Left ventricle myocardium inferior (tissue), 1 donor: ENCODE data around the gene MGAT5B. TPM values are rescaled to one million over a fixed set of nuclear protein-coding genes. Genes with fewer than 3 reads are reported as not detected.
"Not testable (repeated sequence)": the region's sequence is repeated elsewhere in the genome, so short reads cannot be mapped to it uniquely, and the experiment has no call there.

Source experiments
- DNase-seq: peaks from one replicate; pipeline ENCODE4 v3.0.0-alpha.2; 2020
- H3K27ac ChIP-seq: fragments of 200-600 bp; replicated peaks from 2 replicates; pipeline ENCODE4 v1.8.0; 2021
- H3K27me3 ChIP-seq: fragments of 200-600 bp; 2 replicates; pipeline ENCODE4 v1.8.0; 2021; ENCODE audit warnings: low read depth
- H3K36me3 ChIP-seq: fragments of 200-600 bp; 2 replicates; pipeline ENCODE4 v1.8.0; 2021
- H3K4me1 ChIP-seq: fragments of 200-600 bp; 2 replicates; pipeline ENCODE4 v1.8.0; 2021
- H3K4me3 ChIP-seq: fragments of 200-600 bp; 2 replicates; pipeline ENCODE4 v1.8.0; 2021; ENCODE audit warnings: mild to moderate bottlenecking, moderate library complexity
- H3K9me3 ChIP-seq: fragments of 200-600 bp; replicated peaks from 2 replicates; pipeline ENCODE4 v1.8.0; 2021
- intact Hi-C: fragments of 100-400 bp; cut with micrococcal nuclease; formaldehyde crosslinking; loops from one replicate; pipeline ENCODE4 v1.11.0; 2022
- total RNA-seq: library from RNA; stranded (reverse); fragmentation: NEBNext Ultra II Directional; extraction: Animal tissue kit (Norgen Biotek cat#: 25700); gene quantifications from one replicate; pipeline ENCODE4 v1.2.1, GENCODE V29; 2021
- TF ChIP-seq, protein P1 (sequence below): fragments of 200-600 bp; IDR thresholded peaks from 2 replicates; pipeline ENCODE4 v1.8.0; 2021; ENCODE audit warnings: antibody characterized with exemption, mild to moderate bottlenecking, borderline replicate concordance
- donor health status: DM: no; HTN: yes; CAD: no; lungs with severe emphysema.

The MGAT5B gene
- total RNA-seq, 1 donor from 2014 or later: 0.08 TPM

DNA sequence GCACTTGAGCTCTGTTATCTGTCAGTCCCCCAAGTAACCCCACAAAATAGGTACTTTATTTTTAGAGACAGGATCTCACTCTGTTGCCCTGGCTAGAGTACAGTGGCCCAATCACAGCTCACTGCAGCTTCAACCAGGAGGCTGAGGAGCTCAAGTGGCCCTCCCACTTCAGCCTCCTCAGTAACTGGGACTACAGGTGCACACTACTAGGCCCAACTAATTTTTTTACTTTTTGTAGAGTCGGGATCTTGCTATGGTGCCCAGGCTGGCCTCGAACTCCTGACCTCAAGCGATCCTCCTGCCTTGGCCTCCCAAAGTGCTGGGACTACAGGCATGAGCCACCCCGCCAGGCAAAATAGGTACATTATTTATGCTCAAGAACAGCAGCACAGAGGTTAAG is 99.6 kb downstream of the MGAT5B start:
- no peak overlapping the region for H3K4me3 ChIP-seq
- H3K27ac ChIP-seq: no peak overlapping the region
- intact Hi-C loops: no loop called here
- no peaks in the 10 kb centered on the region for H3K9me3 ChIP-seq
- TF ChIP-seq, protein P1, sequence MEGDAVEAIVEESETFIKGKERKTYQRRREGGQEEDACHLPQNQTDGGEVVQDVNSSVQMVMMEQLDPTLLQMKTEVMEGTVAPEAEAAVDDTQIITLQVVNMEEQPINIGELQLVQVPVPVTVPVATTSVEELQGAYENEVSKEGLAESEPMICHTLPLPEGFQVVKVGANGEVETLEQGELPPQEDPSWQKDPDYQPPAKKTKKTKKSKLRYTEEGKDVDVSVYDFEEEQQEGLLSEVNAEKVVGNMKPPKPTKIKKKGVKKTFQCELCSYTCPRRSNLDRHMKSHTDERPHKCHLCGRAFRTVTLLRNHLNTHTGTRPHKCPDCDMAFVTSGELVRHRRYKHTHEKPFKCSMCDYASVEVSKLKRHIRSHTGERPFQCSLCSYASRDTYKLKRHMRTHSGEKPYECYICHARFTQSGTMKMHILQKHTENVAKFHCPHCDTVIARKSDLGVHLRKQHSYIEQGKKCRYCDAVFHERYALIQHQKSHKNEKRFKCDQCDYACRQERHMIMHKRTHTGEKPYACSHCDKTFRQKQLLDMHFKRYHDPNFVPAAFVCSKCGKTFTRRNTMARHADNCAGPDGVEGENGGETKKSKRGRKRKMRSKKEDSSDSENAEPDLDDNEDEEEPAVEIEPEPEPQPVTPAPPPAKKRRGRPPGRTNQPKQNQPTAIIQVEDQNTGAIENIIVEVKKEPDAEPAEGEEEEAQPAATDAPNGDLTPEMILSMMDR: no peak
- peaks cover 14% of the 10 kb centered on the region for H3K4me1 ChIP-seq
- H3K36me3 ChIP-seq: no peaks in the 10 kb centered on the region
- peaks cover 89% of the 10 kb centered on the region for H3K27me3 ChIP-seq
- DNase-seq: no peak

DNA sequence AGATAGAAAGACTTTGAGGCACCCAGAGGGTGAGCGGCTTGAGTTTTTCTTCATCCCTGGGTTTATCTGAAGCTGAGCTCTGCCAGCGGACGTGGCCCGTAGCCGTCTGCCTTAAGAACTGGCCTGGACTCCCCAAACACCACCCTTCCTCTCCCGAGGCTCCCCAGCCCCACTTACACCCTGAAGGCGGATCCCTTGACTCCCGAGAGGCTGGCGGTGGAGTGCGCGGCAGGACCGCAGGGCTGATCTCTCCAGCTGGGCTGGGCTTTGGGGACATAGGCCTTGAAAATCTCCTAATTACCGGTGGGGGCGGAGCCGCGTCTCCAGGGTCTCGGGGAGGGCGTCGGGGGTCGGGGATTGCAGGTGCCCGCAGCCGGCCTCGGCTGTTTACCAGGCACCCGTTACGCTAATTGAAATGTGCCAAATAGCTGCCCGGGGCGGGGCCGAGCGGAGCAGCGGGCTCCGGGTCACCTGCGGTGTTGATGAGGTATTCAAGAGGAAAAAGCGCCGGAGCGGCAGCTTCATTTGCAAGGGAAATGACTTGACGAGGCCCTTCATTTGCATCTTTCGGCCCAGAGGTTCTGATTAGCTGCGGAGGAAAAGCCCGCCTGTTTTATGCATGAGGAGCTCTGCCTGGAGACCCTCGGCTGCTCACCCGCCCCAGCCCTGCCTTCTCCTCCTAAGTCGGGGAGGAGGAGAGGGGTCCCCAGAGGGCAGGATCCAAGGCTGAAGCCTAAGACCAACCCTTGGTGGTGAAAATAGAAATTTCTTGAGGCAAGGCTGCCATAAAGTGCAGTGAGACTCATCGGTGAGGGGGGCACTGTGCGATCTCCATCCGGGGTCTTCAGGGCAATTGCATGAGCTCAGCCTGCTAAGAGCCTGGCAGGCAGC is 100.7 kb downstream of the MGAT5B start:
- intact Hi-C loops: no loop called here
- TF ChIP-seq, protein P1: no peak
- H3K27me3 ChIP-seq: peaks cover 77% of the 10 kb centered on the region
- H3K4me3 ChIP-seq: peak overlapping the region; percentile 56
- H3K9me3 ChIP-seq: no peaks in the 10 kb centered on the region
- H3K36me3 ChIP-seq: no peaks in the 10 kb centered on the region
- H3K4me1 ChIP-seq: peaks cover 14% of the 10 kb centered on the region
- H3K27ac ChIP-seq: no peak overlapping the region
- DNase-seq: no peak

DNA sequence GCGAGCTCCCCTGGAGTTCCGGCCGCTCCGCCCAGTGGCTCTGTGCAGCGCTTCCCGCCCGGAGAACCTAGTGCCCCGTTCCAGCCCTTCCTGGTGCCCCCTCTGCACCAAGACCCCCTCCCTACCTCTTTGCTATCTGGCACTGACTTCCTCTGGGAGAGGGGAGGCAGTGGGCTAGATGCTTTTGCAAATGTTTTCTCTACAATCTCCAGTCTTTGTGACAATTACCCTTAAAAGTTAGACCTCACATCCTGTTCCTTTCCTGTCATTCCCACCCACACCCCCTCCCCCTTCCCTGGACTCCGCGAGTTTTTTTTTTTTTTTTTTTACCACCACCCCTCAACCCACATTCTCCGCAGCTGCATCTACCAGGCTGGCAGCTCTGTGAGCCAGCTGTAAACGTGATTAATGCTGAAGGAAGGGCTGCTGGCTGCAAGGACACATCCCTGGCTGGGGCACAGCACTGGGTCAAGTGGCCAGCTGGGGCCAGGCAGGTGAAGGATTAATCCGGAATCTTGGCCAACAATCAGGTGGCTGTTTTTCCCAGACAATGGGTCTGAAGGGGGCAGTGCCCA is 101.5 kb downstream of the MGAT5B start:
- no peak for DNase-seq
- H3K4me3 ChIP-seq: peak overlapping the region; percentile 56
- H3K27me3 ChIP-seq: peaks cover 76% of the 10 kb centered on the region
- H3K27ac ChIP-seq: no peak overlapping the region
- intact Hi-C loops: no loop called here
- H3K36me3 ChIP-seq: no peaks in the 10 kb centered on the region
- TF ChIP-seq, protein P1: no peak
- no peaks in the 10 kb centered on the region for H3K9me3 ChIP-seq
- H3K4me1 ChIP-seq: peaks cover 14% of the 10 kb centered on the region

DNA sequence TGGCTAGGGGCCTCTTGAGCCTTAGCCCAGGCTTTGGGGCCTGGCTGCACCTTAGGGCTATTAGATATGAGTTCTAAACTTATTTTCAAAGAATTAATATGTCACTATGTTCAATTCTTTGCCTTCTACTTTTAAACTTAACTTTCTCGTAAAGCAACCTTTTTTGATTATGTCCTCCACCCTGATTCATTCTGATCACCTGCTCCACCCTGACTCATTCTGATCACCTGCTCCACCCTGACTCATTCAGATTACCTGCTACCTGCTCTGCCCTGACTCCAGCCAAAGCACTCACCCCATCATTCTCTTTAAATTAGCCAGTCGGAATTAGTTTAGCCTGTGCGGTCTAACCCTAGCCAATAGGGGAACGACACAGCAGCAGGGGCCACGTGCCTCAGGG is 102.0 kb downstream of the MGAT5B start:
- H3K27ac ChIP-seq, H3K4me3 ChIP-seq, H3K9me3 ChIP-seq, DNase-seq, H3K36me3 ChIP-seq, intact Hi-C loops: not testable (repeated sequence)
- H3K27me3 ChIP-seq: peaks cover 77% of the 10 kb centered on the region
- H3K4me1 ChIP-seq: peaks cover 14% of the 10 kb centered on the region

DNA sequence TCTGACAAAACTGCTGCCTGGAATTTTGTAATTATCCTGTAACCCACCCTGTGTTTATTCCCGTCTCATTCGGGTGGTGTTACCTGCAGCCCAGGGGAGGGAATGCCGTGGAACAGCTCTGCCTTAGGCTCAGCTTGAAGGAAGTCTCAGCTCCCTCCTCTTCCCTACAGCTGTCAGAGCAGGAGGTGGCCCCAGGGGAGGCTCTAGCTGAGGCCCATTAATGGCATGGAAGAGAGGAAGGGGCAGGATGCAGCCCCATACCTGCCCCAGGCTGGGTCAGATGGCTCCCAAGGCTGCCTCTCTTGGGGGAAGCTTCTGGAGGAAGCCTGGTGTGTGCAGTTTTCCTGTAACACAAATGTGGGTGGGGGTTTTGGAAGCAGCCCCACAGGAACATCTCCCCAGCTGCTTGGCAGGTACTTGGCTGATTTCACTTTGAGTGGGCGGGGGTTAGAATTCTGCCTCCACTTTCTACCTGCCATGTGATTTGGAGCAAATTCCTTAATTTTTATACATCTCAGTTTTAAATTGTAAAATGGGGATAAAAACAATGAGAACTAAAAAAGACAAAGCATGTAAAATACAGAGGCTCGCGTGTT is 103.9 kb downstream of the MGAT5B start:
- Histone ChIP-seq H3K27me3 (peaks cover 68% of the 10 kb centered on the region), H3K4me1 (peaks cover 14% of the 10 kb centered on the region), H3K4me3 (no peak overlapping the region), H3K36me3 (no peaks in the 10 kb centered on the region), H3K27ac (no peak overlapping the region), H3K9me3 (no peaks in the 10 kb centered on the region)
- TF ChIP-seq, protein P1: no peak
- intact Hi-C loops: no loop called here
- DNase-seq: no peak
